Erythroblast (primary cell): ENCODE data around the gene LRMDA.

Experiments used
- GATA1 ChIP-seq: IDR thresholded peaks from 2 replicates; pipeline ENCODE4 v1.6.1; 2011; ENCODE audit warnings: low read depth, mild to moderate bottlenecking, control low read depth, low read length, moderate library complexity
- POLR2A ChIP-seq: IDR thresholded peaks from 2 replicates; pipeline ENCODE4 v1.6.1; 2011; ENCODE audit warnings: mild to moderate bottlenecking, low read length

GRCh38 chr10:75688506-75689300 is 257.3 kb downstream of the LRMDA start:
- no peak for TF ChIP-seq POLR2A
- TF ChIP-seq GATA1 = no peak
